SK-N-SH treated with all-trans-retinoic acid at 6 μM for 48 hours (cell line): ENCODE results near the gene RB1.

Source experiments
- ATAC-seq: fragments of 200-7000 bp; cut with Tn5 transposase; 3 replicates; pipeline ENCODE4 v1.9.1; 2020; ENCODE audit warnings: mild to moderate bottlenecking, moderate library complexity
- ARNTL ChIP-seq: fragments of 450-650 bp; formaldehyde crosslinking; IDR thresholded peaks from 2 replicates; pipeline ENCODE4 v1.5.0; 2020; ENCODE audit warnings: low read depth, mild to moderate bottlenecking, moderate library complexity, borderline replicate concordance
- BACH2 ChIP-seq: fragments of 250-450 bp; sonication (Bioruptor Pico); IDR thresholded peaks from 2 replicates; pipeline ENCODE4 v1.9.0; 2021; ENCODE audit warnings: mild to moderate bottlenecking, borderline replicate concordance
- CREB5 ChIP-seq: fragments of 250-450 bp; sonication (Bioruptor Pico); IDR thresholded peaks from 2 replicates; pipeline ENCODE4 v1.5.1; 2020; ENCODE audit warnings: low read depth, mild to moderate bottlenecking, moderate library complexity
- CSDC2 ChIP-seq: fragments of 250-450 bp; sonication (Bioruptor Pico); IDR thresholded peaks from 2 replicates; pipeline ENCODE4 v1.5.0; 2020; ENCODE audit warnings: mild to moderate bottlenecking, moderate library complexity
- ESRRG ChIP-seq: fragments of 250-450 bp; sonication (Bioruptor Pico); IDR thresholded peaks from 2 replicates; pipeline ENCODE4 v1.6.1; 2021; ENCODE audit warnings: mild to moderate bottlenecking
- GLIS3 ChIP-seq: fragments of 250-450 bp; sonication (Bioruptor Pico); IDR thresholded peaks from 2 replicates; pipeline ENCODE4 v1.5.0; 2020; ENCODE audit warnings: mild to moderate bottlenecking, moderate library complexity
- ISL1 ChIP-seq: fragments of 250-450 bp; sonication (Bioruptor Pico); IDR thresholded peaks from 2 replicates; pipeline ENCODE4 v2.1.2; 2022; ENCODE audit warnings: mild to moderate bottlenecking, moderate library complexity
- OSR1 ChIP-seq: fragments of 250-450 bp; sonication (Bioruptor Pico); IDR thresholded peaks from 2 replicates; pipeline ENCODE4 v1.8.0; 2022; ENCODE audit warnings: moderate library complexity, mild to moderate bottlenecking, inconsistent platforms
- POU6F1 ChIP-seq: fragments of 250-450 bp; sonication (Bioruptor Pico); IDR thresholded peaks from 2 replicates; pipeline ENCODE4 v1.8.0; 2021; ENCODE audit warnings: low read depth, mild to moderate bottlenecking, moderate library complexity, borderline replicate concordance
- PPARA ChIP-seq: fragments of 250-450 bp; sonication (Bioruptor Pico); IDR thresholded peaks from 2 replicates; pipeline ENCODE4 v1.5.0; 2020; ENCODE audit warnings: mild to moderate bottlenecking, borderline replicate concordance
- RARB ChIP-seq: fragments of 250-450 bp; sonication (Bioruptor Pico); IDR thresholded peaks from 2 replicates; pipeline ENCODE4 v1.8.0; 2021; ENCODE audit warnings: mild to moderate bottlenecking, moderate library complexity
- SNAI2 ChIP-seq: fragments of 250-450 bp; sonication (Bioruptor Pico); IDR thresholded peaks from 2 replicates; pipeline ENCODE4 v1.5.0; 2020; ENCODE audit warnings: mild to moderate bottlenecking, moderate library complexity
- TCF4 ChIP-seq: fragments of 250-450 bp; sonication (Bioruptor Pico); IDR thresholded peaks from 2 replicates; pipeline ENCODE4 v1.8.0; 2021; ENCODE audit warnings: mild to moderate bottlenecking, moderate library complexity, borderline replicate concordance
- TOX ChIP-seq: fragments of 250-450 bp; sonication (Bioruptor Pico); IDR thresholded peaks from 2 replicates; pipeline ENCODE4 v1.8.0; 2021; ENCODE audit warnings: mild to moderate bottlenecking, moderate library complexity, borderline replicate concordance
- ZFP3 ChIP-seq: fragments of 250-450 bp; sonication (Bioruptor Pico); IDR thresholded peaks from 2 replicates; pipeline ENCODE4 v1.5.0; 2020; ENCODE audit warnings: mild to moderate bottlenecking, moderate library complexity
- ZFP30 ChIP-seq: fragments of 450-650 bp; formaldehyde crosslinking; IDR thresholded peaks from 2 replicates; pipeline ENCODE4 v1.5.0; 2022; ENCODE audit warnings: mild to moderate bottlenecking, moderate library complexity
- ZNF565 ChIP-seq: fragments of 450-650 bp; formaldehyde crosslinking; conservative IDR thresholded peaks from 2 replicates; pipeline ENCODE4 v1.5.0; 2020; ENCODE audit warnings: low read depth, mild to moderate bottlenecking, moderate library complexity
- ZNF70 ChIP-seq: fragments of 450-650 bp; formaldehyde crosslinking; IDR thresholded peaks from 2 replicates; pipeline ENCODE4 v1.5.0; 2020; ENCODE audit warnings: mild to moderate bottlenecking, moderate library complexity
- ZNF8 ChIP-seq: fragments of 450-650 bp; formaldehyde crosslinking; IDR thresholded peaks from 2 replicates; pipeline ENCODE4 v1.5.0; 2020; ENCODE audit warnings: mild to moderate bottlenecking, moderate library complexity
- TF ChIP-seq, protein P1 (sequence below): fragments of 250-450 bp; sonication (Bioruptor Pico); IDR thresholded peaks from 2 replicates; pipeline ENCODE4 v1.8.0; 2020; ENCODE audit warnings: mild to moderate bottlenecking, moderate library complexity, borderline replicate concordance
- TF ChIP-seq, protein P2 (sequence below): fragments of 250-450 bp; sonication (Bioruptor Pico); IDR thresholded peaks from 2 replicates; pipeline ENCODE4 v1.5.1; 2021; ENCODE audit warnings: mild to moderate bottlenecking, moderate library complexity
- TF ChIP-seq, protein P3 (sequence below): fragments of 250-450 bp; sonication (Bioruptor Pico); IDR thresholded peaks from 2 replicates; pipeline ENCODE4 v1.5.0; 2020; ENCODE audit warnings: mild to moderate bottlenecking, moderate library complexity

RB1 gene

DNA sequence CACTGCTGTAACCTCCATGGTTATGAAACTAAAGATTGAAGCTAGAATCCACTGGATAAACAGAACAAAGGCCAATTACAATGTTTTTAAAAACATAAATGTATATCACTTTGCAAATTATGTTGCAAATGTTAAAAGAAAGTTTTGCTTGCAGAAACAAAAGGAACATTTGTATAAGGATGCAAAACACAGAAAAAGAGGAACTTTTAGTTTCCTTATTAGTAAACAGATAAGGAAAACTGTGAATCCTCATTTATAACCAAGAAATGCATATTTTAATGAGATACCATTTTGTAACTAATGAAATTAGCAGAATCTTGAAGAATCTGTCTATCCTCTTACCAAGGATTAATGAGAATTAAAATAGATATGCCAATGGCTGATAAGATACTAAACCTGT, 77.0 kb downstream of the RB1 start:
- TF ChIP-seq, protein P1, sequence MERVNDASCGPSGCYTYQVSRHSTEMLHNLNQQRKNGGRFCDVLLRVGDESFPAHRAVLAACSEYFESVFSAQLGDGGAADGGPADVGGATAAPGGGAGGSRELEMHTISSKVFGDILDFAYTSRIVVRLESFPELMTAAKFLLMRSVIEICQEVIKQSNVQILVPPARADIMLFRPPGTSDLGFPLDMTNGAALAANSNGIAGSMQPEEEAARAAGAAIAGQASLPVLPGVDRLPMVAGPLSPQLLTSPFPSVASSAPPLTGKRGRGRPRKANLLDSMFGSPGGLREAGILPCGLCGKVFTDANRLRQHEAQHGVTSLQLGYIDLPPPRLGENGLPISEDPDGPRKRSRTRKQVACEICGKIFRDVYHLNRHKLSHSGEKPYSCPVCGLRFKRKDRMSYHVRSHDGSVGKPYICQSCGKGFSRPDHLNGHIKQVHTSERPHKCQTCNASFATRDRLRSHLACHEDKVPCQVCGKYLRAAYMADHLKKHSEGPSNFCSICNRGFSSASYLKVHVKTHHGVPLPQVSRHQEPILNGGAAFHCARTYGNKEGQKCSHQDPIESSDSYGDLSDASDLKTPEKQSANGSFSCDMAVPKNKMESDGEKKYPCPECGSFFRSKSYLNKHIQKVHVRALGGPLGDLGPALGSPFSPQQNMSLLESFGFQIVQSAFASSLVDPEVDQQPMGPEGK (CRISPR knock-in tag), result no peak
- no peak for TF ChIP-seq ZNF565 (CRISPR knock-in tag)
- no peak for TF ChIP-seq TCF4 (CRISPR knock-in tag)
- TF ChIP-seq, protein P2, sequence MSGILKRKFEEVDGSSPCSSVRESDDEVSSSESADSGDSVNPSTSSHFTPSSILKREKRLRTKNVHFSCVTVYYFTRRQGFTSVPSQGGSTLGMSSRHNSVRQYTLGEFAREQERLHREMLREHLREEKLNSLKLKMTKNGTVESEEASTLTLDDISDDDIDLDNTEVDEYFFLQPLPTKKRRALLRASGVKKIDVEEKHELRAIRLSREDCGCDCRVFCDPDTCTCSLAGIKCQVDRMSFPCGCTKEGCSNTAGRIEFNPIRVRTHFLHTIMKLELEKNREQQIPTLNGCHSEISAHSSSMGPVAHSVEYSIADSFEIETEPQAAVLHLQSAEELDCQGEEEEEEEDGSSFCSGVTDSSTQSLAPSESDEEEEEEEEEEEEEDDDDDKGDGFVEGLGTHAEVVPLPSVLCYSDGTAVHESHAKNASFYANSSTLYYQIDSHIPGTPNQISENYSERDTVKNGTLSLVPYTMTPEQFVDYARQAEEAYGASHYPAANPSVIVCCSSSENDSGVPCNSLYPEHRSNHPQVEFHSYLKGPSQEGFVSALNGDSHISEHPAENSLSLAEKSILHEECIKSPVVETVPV (CRISPR knock-in tag), result no peak
- TF ChIP-seq SNAI2 (CRISPR knock-in tag), result no peak
- no peak for TF ChIP-seq ZNF8
- no peak for ATAC-seq

- TF ChIP-seq PPARA (CRISPR knock-in tag) (no peak), BACH2 (no peak), ZFP30 (no peak), RARB (CRISPR knock-in tag) (no peak), ZNF565 (CRISPR knock-in tag) (no peak), ARNTL (CRISPR knock-in tag) (no peak), ZNF70 (no peak), POU6F1 (CRISPR knock-in tag) (no peak), TOX (CRISPR knock-in tag) (no peak), TCF4 (CRISPR knock-in tag) (no peak), SNAI2 (CRISPR knock-in tag) (no peak), ISL1 (CRISPR knock-in tag) (no peak), OSR1 (CRISPR knock-in tag) (no peak), ZFP3 (CRISPR knock-in tag) (no peak), CSDC2 (CRISPR knock-in tag) (no peak)
- TF ChIP-seq, protein P1 (CRISPR knock-in tag), result no peak
- TF ChIP-seq, protein P2 (CRISPR knock-in tag), result no peak
- TF ChIP-seq, all 23 proteins: peak for 0
- ATAC-seq, result no peak
Measured at GRCh38 chr13:48383384-48383783, 79.8 kb downstream of the RB1 start.

DNA sequence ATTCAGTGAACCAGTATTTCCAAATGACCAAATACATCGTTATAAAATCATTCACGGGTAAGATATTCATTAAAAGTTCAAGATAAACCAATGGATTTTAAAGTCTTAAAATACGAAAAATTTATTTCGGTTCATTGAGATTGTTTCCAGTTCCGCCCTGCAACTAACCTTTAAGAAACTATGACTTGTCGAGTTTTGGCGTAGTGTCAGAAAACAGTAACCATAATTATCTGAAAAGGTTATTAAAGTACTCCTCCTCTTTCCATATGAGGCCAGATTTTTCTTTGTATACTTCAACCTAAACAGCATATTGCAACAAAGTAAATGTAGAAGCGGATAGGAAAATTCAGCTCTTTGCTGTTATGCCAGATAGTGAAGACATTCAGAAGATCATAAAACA, 83.3 kb downstream of the RB1 start:
- TF ChIP-seq TCF4 (CRISPR knock-in tag), result no peak
- no peak for TF ChIP-seq GLIS3 (CRISPR knock-in tag)
- no peak for TF ChIP-seq OSR1 (CRISPR knock-in tag)
- TF ChIP-seq ESRRG (CRISPR knock-in tag), result no peak
- no peak for ATAC-seq

DNA sequence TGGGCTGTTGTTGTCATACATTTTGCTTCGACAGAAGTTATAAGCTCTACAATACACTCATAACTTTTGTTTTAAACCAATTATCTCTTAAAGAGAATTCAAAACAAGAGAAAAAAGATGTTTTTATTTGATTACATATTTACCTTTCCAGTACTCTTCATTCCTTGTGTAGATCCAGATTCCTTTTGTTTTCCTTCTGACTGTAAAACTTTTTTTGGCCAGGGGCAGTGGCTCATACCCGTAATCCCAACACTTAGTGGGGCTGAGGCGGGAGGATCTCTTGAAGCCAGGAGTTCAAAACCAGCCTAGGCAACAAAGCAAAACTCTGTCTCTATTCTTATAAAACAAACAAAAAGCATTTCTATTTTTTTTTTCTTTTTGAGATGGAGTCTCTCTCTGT, 87.7 kb downstream of the RB1 start:
- no peak for ATAC-seq
- TF ChIP-seq ZNF565 (CRISPR knock-in tag) (no peak), PPARA (CRISPR knock-in tag) (no peak), ESRRG (CRISPR knock-in tag) (no peak), CREB5 (CRISPR knock-in tag) (no peak), ZFP30 (no peak), CSDC2 (CRISPR knock-in tag) (no peak), ZNF70 (no peak), SNAI2 (CRISPR knock-in tag) (no peak), TOX (CRISPR knock-in tag) (no peak), GLIS3 (CRISPR knock-in tag) (no peak), OSR1 (CRISPR knock-in tag) (no peak), ZFP3 (CRISPR knock-in tag) (no peak)
- TF ChIP-seq, protein P3, sequence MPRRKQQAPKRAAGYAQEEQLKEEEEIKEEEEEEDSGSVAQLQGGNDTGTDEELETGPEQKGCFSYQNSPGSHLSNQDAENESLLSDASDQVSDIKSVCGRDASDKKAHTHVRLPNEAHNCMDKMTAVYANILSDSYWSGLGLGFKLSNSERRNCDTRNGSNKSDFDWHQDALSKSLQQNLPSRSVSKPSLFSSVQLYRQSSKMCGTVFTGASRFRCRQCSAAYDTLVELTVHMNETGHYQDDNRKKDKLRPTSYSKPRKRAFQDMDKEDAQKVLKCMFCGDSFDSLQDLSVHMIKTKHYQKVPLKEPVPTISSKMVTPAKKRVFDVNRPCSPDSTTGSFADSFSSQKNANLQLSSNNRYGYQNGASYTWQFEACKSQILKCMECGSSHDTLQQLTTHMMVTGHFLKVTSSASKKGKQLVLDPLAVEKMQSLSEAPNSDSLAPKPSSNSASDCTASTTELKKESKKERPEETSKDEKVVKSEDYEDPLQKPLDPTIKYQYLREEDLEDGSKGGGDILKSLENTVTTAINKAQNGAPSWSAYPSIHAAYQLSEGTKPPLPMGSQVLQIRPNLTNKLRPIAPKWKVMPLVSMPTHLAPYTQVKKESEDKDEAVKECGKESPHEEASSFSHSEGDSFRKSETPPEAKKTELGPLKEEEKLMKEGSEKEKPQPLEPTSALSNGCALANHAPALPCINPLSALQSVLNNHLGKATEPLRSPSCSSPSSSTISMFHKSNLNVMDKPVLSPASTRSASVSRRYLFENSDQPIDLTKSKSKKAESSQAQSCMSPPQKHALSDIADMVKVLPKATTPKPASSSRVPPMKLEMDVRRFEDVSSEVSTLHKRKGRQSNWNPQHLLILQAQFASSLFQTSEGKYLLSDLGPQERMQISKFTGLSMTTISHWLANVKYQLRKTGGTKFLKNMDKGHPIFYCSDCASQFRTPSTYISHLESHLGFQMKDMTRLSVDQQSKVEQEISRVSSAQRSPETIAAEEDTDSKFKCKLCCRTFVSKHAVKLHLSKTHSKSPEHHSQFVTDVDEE (CRISPR knock-in tag), result no peak
